Transverse colon (tissue), 4 donors: Measurements from ENCODE around the gene PTGIS. TPM values are rescaled to one million over a fixed set of nuclear protein-coding genes. Genes with fewer than 3 reads are reported as not detected.

Experiments used
- DNase-seq: peaks from one replicate; pipeline ENCODE4 v3.0.0-alpha.2; 2019
- H3K27ac ChIP-seq, 4 donors: fragments of 200-600 bp; sonication (generic); 2 replicates each; pipeline ENCODE4 v1.5.1; 2016 to 2018; ENCODE audit warnings: inconsistent platforms in 4 of 4
- H3K27me3 ChIP-seq: fragments of 200-600 bp; sonication (generic); 2 replicates; pipeline ENCODE4 v1.5.1; 2017; ENCODE audit warnings: inconsistent platforms
- H3K36me3 ChIP-seq, 4 donors: fragments of 200-600 bp; sonication (generic); 2 replicates each; pipeline ENCODE4 v1.5.1; 2017 to 2019; ENCODE audit warnings: inconsistent platforms in 4 of 4
- H3K4me1 ChIP-seq, 4 donors: fragments of 200-600 bp; sonication (generic); 2 replicates each; pipeline ENCODE4 v1.5.1; 2017 to 2020; ENCODE audit warnings: inconsistent platforms in 4 of 4
- H3K4me3 ChIP-seq, 4 donors: fragments of 200-600 bp; sonication (generic); 1 replicate in 1 of 4; 2 replicates in 3 of 4; pipeline versions ENCODE4 v1.5.1 to v1.6.1; 2017 to 2019; ENCODE audit warnings: inconsistent platforms in 4 of 4
- H3K9me3 ChIP-seq, 2 donors: fragments of 200-600 bp; sonication (generic); 2 replicates each; pipeline ENCODE4 v1.5.1; 2017 to 2019; ENCODE audit warnings: inconsistent platforms in 2 of 2
- CTCF ChIP-seq, 5 experiments: fragments of 200-600 bp in 3 of 5; fragments of 450-650 bp in 2 of 5; sonication (generic) in 3 of 5; IDR thresholded peaks; 1 replicate in 2 of 5; 2 replicates in 3 of 5; pipeline ENCODE4 v1.5.1; 2016 to 2017; ENCODE audit warnings: antibody characterized with exemption in 5 of 5, inconsistent platforms in 3 of 5, mild to moderate bottlenecking in 2 of 5, moderate library complexity in 1 of 5
- EP300 ChIP-seq: sonication (generic); formaldehyde crosslinking; IDR thresholded peaks from one replicate; pipeline ENCODE4 v1.6.1; 2017; ENCODE audit warnings: antibody characterized with exemption, low read depth
- POLR2A ChIP-seq: fragments of 450-650 bp; IDR thresholded peaks from one replicate; pipeline ENCODE4 v1.6.1; 2016; ENCODE audit warnings: antibody characterized with exemption, mild to moderate bottlenecking, moderate library complexity
- POLR2AphosphoS5 ChIP-seq, 3 donors: sonication (generic); formaldehyde crosslinking; IDR thresholded peaks; one replicate each; pipeline ENCODE4 v1.6.1; 2016; ENCODE audit warnings: antibody characterized with exemption in 3 of 3
- WGBS, 2 donors: methylation state at CpG; one replicate each; pipeline ENCODE4 v1.1.5; 2018; ENCODE audit warnings: low coverage in 1 of 2; 5-methylcytosine and 5-hydroxymethylcytosine counted together
- in situ Hi-C, 4 donors: fragments of 200-750 bp; cut with MboI; loops; one replicate each; pipeline versions ENCODE4 v1.15.0 to v1.15.1; 2017; ENCODE audit warnings: low sequenced_read_pairs in 3 of 4, low pct_ligation_motif_present in 1 of 4, low pct_unique_long_range_greater_than_20kb in 1 of 4
- intact Hi-C: fragments of 100-400 bp; cut with DNase I; formaldehyde crosslinking; loops from one replicate; pipeline ENCODE4 v1.15.1; 2023; ENCODE audit warnings: low total_unique reads
- total RNA-seq, 4 donors: library from RNA; depleted of rRNA; stranded (reverse); fragments of >200 nt; gene quantifications; one replicate each; pipeline ENCODE4 v1.1.0, GENCODE V29; 2016

PTGIS gene
- total RNA-seq, 4 donors from 2014 or later, result 9.4 to 22.3 (median 15.6) TPM

DNA sequence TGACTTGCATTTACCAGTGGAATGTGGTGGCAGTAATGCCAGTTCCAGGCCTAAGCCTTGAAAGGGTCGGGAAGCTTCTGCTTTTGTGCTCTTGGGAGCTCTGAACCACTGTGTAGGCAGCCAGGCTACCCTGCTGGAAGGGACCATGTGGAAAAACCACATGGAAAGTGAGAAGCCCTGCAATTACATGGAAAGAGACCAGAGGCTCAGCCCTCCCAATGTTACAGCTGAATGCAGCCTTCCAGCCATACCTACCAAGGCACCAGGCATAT, 70.6 kb downstream of the PTGIS start:
- peaks cover 11% of the 10 kb centered on the region for H3K27me3 ChIP-seq
- no peak overlapping the region for H3K4me3 ChIP-seq
- H3K4me1 ChIP-seq, result no peaks in the 10 kb centered on the region
- WGBS, 2 donors, result 65% methylated on average over 1 of the region's 1 CpG; no CpG with 5 or more reads in 1 of the 2 donors
- intact Hi-C loops, result no loop called here
- H3K9me3 ChIP-seq, result no peaks in the 10 kb centered on the region
- in situ Hi-C loops, result no loop called here
- no peak overlapping the region for H3K27ac ChIP-seq
- H3K36me3 ChIP-seq, result no peaks in the 10 kb centered on the region
- DNase-seq, result no peak
- TF ChIP-seq CTCF (IDR thresholded peaks at IDR 0.05) (no peak), EP300 (no peak), POLR2A (no peak), POLR2AphosphoS5 (IDR thresholded peaks at IDR 0.05) (no peak)

DNA sequence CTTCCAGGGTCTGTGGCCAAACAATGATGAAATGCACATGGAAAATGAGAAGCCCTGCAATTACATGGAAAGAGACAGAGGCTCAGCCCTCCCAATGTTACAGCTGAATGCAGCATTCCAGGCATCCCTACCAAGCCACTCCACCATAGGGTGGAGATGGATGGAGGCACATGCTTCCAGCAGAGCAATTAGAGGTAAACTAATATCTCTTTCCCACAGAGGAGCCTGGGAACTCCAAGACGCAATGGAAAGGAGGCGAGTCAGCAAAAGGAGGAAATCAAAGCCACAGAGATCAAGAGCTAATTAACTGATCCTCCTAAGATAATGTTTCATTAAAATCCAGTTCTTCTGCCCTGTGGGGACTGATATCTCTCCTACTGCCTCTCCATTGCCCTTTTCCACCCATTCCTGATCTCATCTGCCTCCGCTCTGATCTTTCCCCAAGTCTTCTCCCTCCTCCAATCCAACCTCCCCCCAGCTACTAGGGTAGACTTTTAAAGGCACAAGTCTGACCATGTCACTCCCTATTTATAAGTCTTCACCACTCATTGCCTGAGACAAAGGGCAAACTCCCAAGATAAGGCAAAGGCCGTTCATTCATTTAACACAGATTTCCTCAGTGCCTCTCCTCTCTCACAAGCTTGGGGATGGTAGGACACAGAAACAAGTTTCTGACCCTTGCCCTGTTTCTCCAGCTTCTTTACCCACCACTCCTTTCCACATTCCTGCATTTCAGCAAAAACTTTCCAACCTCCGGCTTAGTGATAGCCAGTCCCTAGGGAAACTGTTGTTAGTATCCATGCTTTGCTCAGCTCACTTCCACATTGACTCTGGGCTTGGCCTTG, 71.2 kb downstream of the PTGIS start:
- H3K27me3 ChIP-seq, result peaks cover 11% of the 10 kb centered on the region
- 71 to 73% methylated on average over 2 to 5 of the region's 5 CpGs for WGBS, 2 donors
- no peaks in the 10 kb centered on the region for H3K4me1 ChIP-seq
- in situ Hi-C loops, result no loop called here
- intact Hi-C loops, result no loop called here
- H3K4me3 ChIP-seq, result no peak overlapping the region
- TF ChIP-seq EP300 (no peak), POLR2AphosphoS5 (IDR thresholded peaks at IDR 0.05) (no peak), CTCF (IDR thresholded peaks at IDR 0.05) (no peak), POLR2A (no peak)
- H3K27ac ChIP-seq, result no peak overlapping the region
- DNase-seq, result no peak
- H3K9me3 ChIP-seq, result no peaks in the 10 kb centered on the region
- no peaks in the 10 kb centered on the region for H3K36me3 ChIP-seq

GRCh38 chr20:49496043-49496442, 71.9 kb downstream of the PTGIS start:
- in situ Hi-C loops (no loop called here), intact Hi-C loops (no loop called here)
- no peaks in the 10 kb centered on the region for H3K36me3 ChIP-seq
- H3K27me3 ChIP-seq, result peaks cover 15% of the 10 kb centered on the region
- H3K4me1 ChIP-seq, result no peaks in the 10 kb centered on the region
- no peak for DNase-seq
- H3K27ac ChIP-seq, result no peak overlapping the region
- no peak overlapping the region for H3K4me3 ChIP-seq
- no peak for TF ChIP-seq EP300
- no peak for TF ChIP-seq POLR2A
- no peak for TF ChIP-seq POLR2AphosphoS5 (IDR thresholded peaks at IDR 0.05)
- no peak for TF ChIP-seq CTCF (IDR thresholded peaks at IDR 0.05)
- no peaks in the 10 kb centered on the region for H3K9me3 ChIP-seq
- WGBS, 2 donors, result 80 to 86% methylated on average over 3 to 4 of the region's 4 CpGs

DNA sequence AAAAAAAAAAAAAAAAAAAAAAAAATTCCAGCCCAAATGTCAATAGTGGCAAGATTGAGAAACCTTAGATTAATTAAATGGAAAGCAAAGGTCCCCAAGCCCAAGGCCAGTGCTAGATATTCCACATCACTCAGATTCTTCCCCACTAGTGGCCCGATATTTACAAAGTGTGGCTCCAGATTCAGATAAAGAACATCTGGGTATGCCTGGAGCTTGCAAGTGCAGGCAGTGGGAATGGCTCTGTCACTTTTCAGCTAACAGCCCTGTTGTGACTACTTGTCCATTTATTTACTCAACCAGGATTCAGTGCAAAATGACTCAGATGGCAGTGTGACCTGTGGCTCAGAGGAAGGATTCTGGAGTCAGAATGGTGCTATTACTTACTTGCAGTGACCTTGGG, 77.2 kb downstream of the PTGIS start:
- Histone ChIP-seq H3K4me1 (no peaks in the 10 kb centered on the region), H3K27me3 (peaks cover 34% of the 10 kb centered on the region), H3K9me3 (no peaks in the 10 kb centered on the region), H3K4me3 (no peak overlapping the region), H3K36me3 (no peaks in the 10 kb centered on the region), H3K27ac (no peak overlapping the region)
- intact Hi-C loops, result no loop called here
- in situ Hi-C loops, result no loop called here
- TF ChIP-seq POLR2AphosphoS5 (IDR thresholded peaks at IDR 0.05) (no peak), EP300 (no peak), CTCF (IDR thresholded peaks at IDR 0.05) (no peak), POLR2A (no peak)
- WGBS, 2 donors, result 40 to 85% methylated on average over 1 of the region's 1 CpG
- DNase-seq, result no peak
